ENCODE results near the gene RNLS.

Gene RNLS

DNA sequence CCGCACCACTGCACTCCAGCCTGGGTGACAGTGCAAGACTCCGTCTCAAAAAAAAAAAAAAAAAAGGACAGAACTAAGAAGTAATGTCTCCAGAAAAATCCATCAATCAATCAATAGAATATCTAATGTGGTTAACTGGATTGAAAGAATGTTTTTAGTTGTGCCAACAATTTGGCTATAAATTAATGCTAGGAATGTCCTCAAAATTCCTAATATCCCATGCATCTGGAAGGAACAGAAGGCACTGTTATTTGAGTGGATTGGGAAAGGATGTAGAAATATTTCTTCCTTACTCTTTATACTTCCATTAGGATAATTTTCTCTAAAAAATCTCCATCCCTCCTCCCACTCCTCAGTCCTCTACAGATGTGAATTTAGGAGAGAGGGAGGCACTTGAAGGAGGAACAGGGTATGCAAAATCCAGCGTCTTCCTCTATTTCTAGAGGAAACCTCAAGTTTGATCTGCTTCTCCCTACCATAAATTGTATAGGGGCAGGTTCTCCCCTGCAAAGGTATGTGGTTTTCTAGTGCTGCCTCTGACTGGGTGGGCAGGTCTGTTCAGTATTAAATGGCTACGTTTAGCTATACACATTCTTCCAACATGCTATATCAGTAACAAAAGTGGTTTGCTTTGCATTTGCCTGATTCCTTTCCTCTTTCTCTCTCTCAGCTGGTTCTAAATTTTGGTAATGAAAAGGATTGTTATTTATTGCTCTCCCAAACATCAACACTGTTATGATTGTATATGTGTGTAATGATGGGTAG is 54.1 kb downstream of the RNLS start:
- TF ChIP-seq POLR2AphosphoS5 (IDR thresholded peaks at IDR 0.05; ENCODE audit: low read depth, low read length) (no peak), FOXP2 (optimal IDR thresholded peaks at IDR 0.05; ENCODE audit: borderline replicate concordance, extremely low read depth, extremely low read length, insufficient read depth) (no peak), SIN3A (IDR thresholded peaks at IDR 0.05; ENCODE audit: borderline replicate concordance, insufficient read depth, low read length) (no peak), TAF1 (IDR thresholded peaks at IDR 0.05; ENCODE audit: borderline replicate concordance, insufficient read depth, low read length) (no peak), REST (IDR thresholded peaks at IDR 0.05; ENCODE audit: insufficient read depth in 1 of 2, low read depth in 2 of 2, low read length in 2 of 2) (no peak)

GRCh38 chr10:88528201-88528600 is 54.9 kb downstream of the RNLS start:
- TF ChIP-seq POLR2AphosphoS5 (IDR thresholded peaks at IDR 0.05; ENCODE audit: low read depth, low read length) (no peak), TAF1 (IDR thresholded peaks at IDR 0.05; ENCODE audit: borderline replicate concordance, insufficient read depth, low read length) (no peak), SIN3A (IDR thresholded peaks at IDR 0.05; ENCODE audit: borderline replicate concordance, insufficient read depth, low read length) (no peak), REST (IDR thresholded peaks at IDR 0.05; ENCODE audit: insufficient read depth in 1 of 2, low read depth in 2 of 2, low read length in 2 of 2) (no peak), FOXP2 (optimal IDR thresholded peaks at IDR 0.05; ENCODE audit: borderline replicate concordance, extremely low read depth, extremely low read length, insufficient read depth) (no peak)

GRCh38 chr10:88527245-88527644 is 55.9 kb downstream of the RNLS start:
- TF ChIP-seq POLR2AphosphoS5 (IDR thresholded peaks at IDR 0.05; ENCODE audit: low read depth, low read length) (no peak), SIN3A (IDR thresholded peaks at IDR 0.05; ENCODE audit: borderline replicate concordance, insufficient read depth, low read length) (no peak), FOXP2 (optimal IDR thresholded peaks at IDR 0.05; ENCODE audit: borderline replicate concordance, extremely low read depth, extremely low read length, insufficient read depth) (no peak), TAF1 (IDR thresholded peaks at IDR 0.05; ENCODE audit: borderline replicate concordance, insufficient read depth, low read length) (no peak)

GRCh38 chr10:88526501-88527105 is 56.5 kb downstream of the RNLS start:
- TF ChIP-seq FOXP2 (optimal IDR thresholded peaks at IDR 0.05; ENCODE audit: borderline replicate concordance, extremely low read depth, extremely low read length, insufficient read depth) (no peak), TAF1 (IDR thresholded peaks at IDR 0.05; ENCODE audit: borderline replicate concordance, insufficient read depth, low read length) (no peak), SIN3A (IDR thresholded peaks at IDR 0.05; ENCODE audit: borderline replicate concordance, insufficient read depth, low read length) (no peak), POLR2AphosphoS5 (IDR thresholded peaks at IDR 0.05; ENCODE audit: low read depth, low read length) (no peak), REST (IDR thresholded peaks at IDR 0.05; ENCODE audit: insufficient read depth in 1 of 2, low read depth in 2 of 2, low read length in 2 of 2) (no peak)

DNA sequence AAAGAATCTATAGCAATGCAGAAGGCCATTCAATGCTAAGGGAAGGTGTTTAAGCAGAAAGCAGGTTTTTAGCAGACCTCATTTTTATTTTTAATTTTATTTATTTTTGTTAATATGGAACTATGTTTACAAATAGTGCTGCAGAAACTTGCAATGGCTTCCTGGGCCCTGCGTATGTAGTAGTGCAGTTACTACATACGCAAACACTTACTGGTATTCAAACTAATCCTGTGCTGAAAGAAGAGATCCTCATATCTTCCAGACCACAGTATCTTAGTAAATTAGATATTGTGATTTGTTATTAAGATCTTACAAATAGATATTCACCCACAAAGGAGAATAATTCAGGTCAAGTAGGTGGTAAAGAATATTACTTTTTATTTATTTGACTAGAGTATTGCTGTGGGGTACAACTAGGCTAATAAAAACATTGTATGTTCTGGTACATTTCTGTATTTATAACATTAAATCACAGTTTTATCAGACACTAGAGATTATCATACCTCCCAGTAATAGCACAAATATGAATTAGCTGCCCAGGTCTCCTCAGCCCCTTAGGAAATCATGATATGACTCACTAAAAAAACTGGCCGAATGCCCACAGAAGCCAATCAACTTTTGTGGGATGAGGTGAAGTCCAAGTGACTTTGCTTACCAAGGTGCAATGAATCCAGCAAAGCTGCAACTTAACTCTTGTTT is 57.6 kb downstream of the RNLS start:
- no peak for TF ChIP-seq FOXP2 (optimal IDR thresholded peaks at IDR 0.05; ENCODE audit: borderline replicate concordance, extremely low read depth, extremely low read length, insufficient read depth)
- no peak for TF ChIP-seq TAF1 (IDR thresholded peaks at IDR 0.05; ENCODE audit: borderline replicate concordance, insufficient read depth, low read length)
- no peak for TF ChIP-seq POLR2AphosphoS5 (IDR thresholded peaks at IDR 0.05; ENCODE audit: low read depth, low read length)
- no peak for TF ChIP-seq REST (IDR thresholded peaks at IDR 0.05; ENCODE audit: insufficient read depth in 1 of 2, low read depth in 2 of 2, low read length in 2 of 2)
- TF ChIP-seq SIN3A (IDR thresholded peaks at IDR 0.05; ENCODE audit: borderline replicate concordance, insufficient read depth, low read length) = no peak

All from PFSK-1 (cell line).